H1 (cell line): ENCODE measurements around the gene CNDP1. TPM values are rescaled to one million over a fixed set of nuclear protein-coding genes. Genes with fewer than 3 reads are reported as not detected.

ENCODE experiments used
- BACH1 ChIP-seq: IDR thresholded peaks from 2 replicates; pipeline ENCODE4 v1.6.1; 2012; ENCODE audit warnings: low read length, improper control_type of control experiment
- CHD7 ChIP-seq: fragments of 300-600 bp; sonication (generic); IDR thresholded peaks from 2 replicates; pipeline ENCODE4 v1.7.1; 2012; ENCODE audit warnings: low read length, moderate library complexity, mild to moderate bottlenecking, inconsistent platforms; ENCODE audit not compliant: insufficient replicate concordance
- polyA plus RNA-seq, 7 experiments: library from polyadenylated mRNA; depleted of rRNA in 3 of 7; stranded (reverse) in 5 of 7; unstranded in 2 of 7; fragments of >200 nt in 5 of 7; fragments of 200-250 nt in 2 of 7; gene quantifications; 1 replicate in 5 of 7; 2 replicates in 1 of 7; 4 replicates in 1 of 7; pipeline versions ENCODE4 v1.2.1 to v1.2.3, GENCODE V29; 2011 to 2013; ENCODE audit warnings: missing spikeins in 2 of 7, mixed read lengths in 2 of 7
- total RNA-seq: library from RNA; stranded (reverse); fragmentation: NEBNext Ultra II Directional; extraction: Animal tissue kit (Norgen Biotek cat#: 25700); gene quantifications from 2 replicates; pipeline ENCODE4 v1.2.1, GENCODE V29; 2021

Gene CNDP1
- total and polyA plus RNA-seq, 2 of the 8 experiments (the other 6 are each of a cell fraction or from before 2014, with no cell fraction given), result 0.09 TPM; not detected in 1

- TF ChIP-seq CHD7, result no peak
- no peak for TF ChIP-seq BACH1
Observed at GRCh38 chr18:74573053-74573452, 38.8 kb downstream of the CNDP1 start (continued).
